IMR-90 (cell line): ENCODE results near the gene ALOX5AP. TPM values are rescaled to one million over a fixed set of nuclear protein-coding genes. Genes with fewer than 3 reads are reported as not detected.
A peak's percentile ranks its signal among the peaks of the same experiment; 100 is the strongest.

ENCODE experiments used
- ATAC-seq: fragments of 200-7000 bp; cut with Tn5 transposase; 2 replicates; pipeline ENCODE4 v1.9.1; 2020; ENCODE audit warnings: low read depth, mild to moderate bottlenecking, moderate library complexity
- BruUV-seq: library from RNA; stranded (reverse); fragments of 400-500 nt; replicated peaks from 2 replicates; lab custom pipeline; 2021; lab: Mats Ljungman, UMichigan
- CTCF ChIA-PET: fragments of 300-600 bp; formaldehyde crosslinking; extraction: SDS; loops from one replicate; lab custom pipeline; 2021; ENCODE audit warnings: antibody characterized with exemption; lab: Yijun Ruan, JAX
- POLR2A ChIA-PET: fragments of 300-600 bp; sonication (Branson Sonifier 250); formaldehyde crosslinking; loops from one replicate; lab custom pipeline; 2022; ENCODE audit warnings: antibody characterized with exemption; ENCODE audit not compliant: unreplicated experiment; lab: Charles Lee
- DNase-seq: peaks from one replicate; pipeline ENCODE4 v3.0.0; 2013
- H2AFZ ChIP-seq: replicated peaks from 2 replicates; pipeline ENCODE3; 2013; ENCODE audit warnings: low read length, mild to moderate bottlenecking; ENCODE audit not compliant: poor library complexity
- H2AK5ac ChIP-seq: 2 replicates; pipeline ENCODE4 v1.6.1; 2013; ENCODE audit warnings: low read depth, low read length, inconsistent platforms
- H2AK9ac ChIP-seq: replicated peaks from 2 replicates; pipeline ENCODE3; 2013; ENCODE audit warnings: mild to moderate bottlenecking, low read depth, low read length, moderate library complexity; ENCODE audit not compliant: poor library complexity
- H2BK120ac ChIP-seq: 2 replicates; pipeline ENCODE4 v1.6.1; 2013; ENCODE audit warnings: low read depth, low read length, inconsistent platforms
- H2BK15ac ChIP-seq: 3 replicates; pipeline ENCODE4 v1.6.1; 2013; ENCODE audit warnings: low read depth, low read length, inconsistent platforms
- H2BK20ac ChIP-seq: 2 replicates; pipeline ENCODE4 v1.6.1; 2013; ENCODE audit warnings: low read depth, mild to moderate bottlenecking, inconsistent platforms, low read length, moderate library complexity
- H2BK5ac ChIP-seq: 2 replicates; pipeline ENCODE4 v1.6.1; 2013; ENCODE audit warnings: mild to moderate bottlenecking, low read depth, low read length, inconsistent platforms; ENCODE audit not compliant: poor library complexity, severe bottlenecking
- H3K14ac ChIP-seq: replicated peaks from 2 replicates; pipeline ENCODE4 v1.6.1; 2013; ENCODE audit warnings: low read depth, low read length, inconsistent platforms
- H3K18ac ChIP-seq: 2 replicates; pipeline ENCODE4 v1.6.1; 2013; ENCODE audit warnings: low read depth, low read length, control low read depth
- H3K23ac ChIP-seq: 2 replicates; pipeline ENCODE4 v1.6.1; 2013; ENCODE audit warnings: low read depth, low read length, inconsistent platforms
- H3K27ac ChIP-seq: 2 replicates; pipeline ENCODE4 v1.5.1; 2013; ENCODE audit warnings: mild to moderate bottlenecking, control low read depth, low read length; ENCODE audit not compliant: insufficient read depth
- H3K27me3 ChIP-seq: 2 replicates; pipeline ENCODE4 v1.6.1; 2013; ENCODE audit warnings: low read length; ENCODE audit not compliant: control insufficient read depth, insufficient read depth
- H3K36me3 ChIP-seq: 2 replicates; pipeline ENCODE4 v1.6.1; 2013; ENCODE audit warnings: low read length, mixed read lengths; ENCODE audit not compliant: control insufficient read depth, insufficient read depth
- H3K4ac ChIP-seq: 2 replicates; pipeline ENCODE4 v1.6.1; 2013; ENCODE audit warnings: low read depth, low read length, inconsistent platforms
- H3K4me1 ChIP-seq: 2 replicates; pipeline ENCODE4 v1.6.1; 2013; ENCODE audit warnings: low read length, mixed read lengths; ENCODE audit not compliant: control insufficient read depth, insufficient read depth
- H3K4me2 ChIP-seq: 2 replicates; pipeline ENCODE4 v1.6.1; 2013; ENCODE audit warnings: low read depth, mild to moderate bottlenecking, control low read depth, low read length, moderate library complexity
- H3K4me3 ChIP-seq: 2 replicates; pipeline ENCODE4 v1.5.1; 2013; ENCODE audit warnings: low read depth, mild to moderate bottlenecking, control low read depth, low read length, moderate library complexity; ENCODE audit not compliant: insufficient read depth
- H3K56ac ChIP-seq: 2 replicates; pipeline ENCODE4 v1.6.1; 2013; ENCODE audit warnings: low read length, inconsistent platforms; ENCODE audit not compliant: insufficient read depth; ENCODE audit errors: extremely low read depth
- H3K79me1 ChIP-seq, 2 experiments: 2 replicates each; pipeline ENCODE4 v1.6.1; 2013; ENCODE audit warnings: low read length in 2 of 2, inconsistent platforms in 1 of 2, low read depth in 1 of 2
- H3K9ac ChIP-seq: 2 replicates; pipeline ENCODE4 v1.6.1; 2013; ENCODE audit warnings: low read depth, low read length, control low read depth
- H3K9me1 ChIP-seq: 2 replicates; pipeline ENCODE4 v1.6.1; 2013; ENCODE audit warnings: low read length, inconsistent platforms; ENCODE audit not compliant: insufficient read depth
- H3K9me3 ChIP-seq: 2 replicates; pipeline ENCODE4 v1.6.1; 2013; ENCODE audit warnings: low read length; ENCODE audit not compliant: control insufficient read depth, insufficient read depth
- H4K20me1 ChIP-seq: 2 replicates; pipeline ENCODE4 v1.6.1; 2013; ENCODE audit warnings: low read length, inconsistent platforms; ENCODE audit not compliant: insufficient read depth
- H4K5ac ChIP-seq: 2 replicates; pipeline ENCODE4 v1.6.1; 2013; ENCODE audit warnings: mild to moderate bottlenecking, low read depth, low read length, control low read depth
- H4K8ac ChIP-seq, 2 experiments: 2 replicates each; pipeline ENCODE4 v1.6.1; 2013; ENCODE audit warnings: low read depth in 2 of 2, low read length in 2 of 2, control low read depth in 1 of 2, inconsistent platforms in 1 of 2
- H4K91ac ChIP-seq: 2 replicates; pipeline ENCODE4 v1.6.1; 2013; ENCODE audit warnings: low read depth, low read length, inconsistent platforms; ENCODE audit not compliant: insufficient read depth
- BHLHE40 ChIP-seq: fragments of 150-350 bp; IDR thresholded peaks from 2 replicates; pipeline ENCODE4 v1.6.1; 2016; ENCODE audit warnings: mild to moderate bottlenecking, low read depth, low read length
- CEBPB ChIP-seq: IDR thresholded peaks from 2 replicates; pipeline ENCODE4 v1.6.1; 2012; ENCODE audit warnings: low read depth, low read length, improper control_type of control experiment
- CHD1 ChIP-seq: IDR thresholded peaks from 2 replicates; pipeline ENCODE4 v1.6.1; 2012; ENCODE audit warnings: low read depth, low read length, improper control_type of control experiment
- FOS ChIP-seq: fragments of 150-350 bp; IDR thresholded peaks from 2 replicates; pipeline ENCODE4 v1.6.1; 2016; ENCODE audit warnings: low read depth, low read length
- MAFK ChIP-seq: IDR thresholded peaks from 2 replicates; pipeline ENCODE4 v1.6.1; 2012; ENCODE audit warnings: low read depth, low read length, improper control_type of control experiment
- MAZ ChIP-seq: IDR thresholded peaks from 2 replicates; pipeline ENCODE4 v1.6.1; 2012; ENCODE audit warnings: low read depth, mild to moderate bottlenecking, low read length, improper control_type of control experiment, moderate library complexity, borderline replicate concordance
- MXI1 ChIP-seq: IDR thresholded peaks from 2 replicates; pipeline ENCODE4 v1.6.1; 2012; ENCODE audit warnings: low read depth, mild to moderate bottlenecking, low read length, moderate library complexity, borderline replicate concordance
- NFE2L2 ChIP-seq: fragments of 150-350 bp; IDR thresholded peaks from 2 replicates; pipeline ENCODE4 v1.6.1; 2016; ENCODE audit warnings: low read depth, mild to moderate bottlenecking, low read length
- POLR2A ChIP-seq: IDR thresholded peaks from 2 replicates; pipeline ENCODE4 v1.6.1; 2012; ENCODE audit warnings: mild to moderate bottlenecking, low read depth, low read length
- RAD21 ChIP-seq: IDR thresholded peaks from 2 replicates; pipeline ENCODE4 v1.6.1; 2012; ENCODE audit warnings: low read length, improper control_type of control experiment
- RCOR1 ChIP-seq: IDR thresholded peaks from 2 replicates; pipeline ENCODE4 v1.6.1; 2012; ENCODE audit warnings: mild to moderate bottlenecking, low read length, improper control_type of control experiment; ENCODE audit not compliant: insufficient replicate concordance
- RFX5 ChIP-seq: IDR thresholded peaks from 2 replicates; pipeline ENCODE4 v1.8.0; 2012; ENCODE audit warnings: low read depth, mild to moderate bottlenecking, low read length, moderate library complexity
- SMC3 ChIP-seq: fragments of 150-350 bp; IDR thresholded peaks from 2 replicates; pipeline ENCODE4 v1.6.1; 2016; ENCODE audit warnings: low read depth, mild to moderate bottlenecking, antibody characterized with exemption, low read length, moderate library complexity
- WGBS, 2 experiments: methylation state at CpG; one replicate each; pipeline versions ENCODE4 v1.1.5 to v1.1.7; 2013; ENCODE audit warnings: missing lambda C conversion rate in 2 of 2; ENCODE audit not compliant: insufficient read length in 1 of 2; ENCODE audit errors: extremely low coverage in 2 of 2; 5-methylcytosine and 5-hydroxymethylcytosine counted together
- dilution Hi-C: fragments of 300-500 bp; cut with HindIII; formaldehyde crosslinking; loops from one replicate; pipeline ENCODE4 v1.14.3; 2018; ENCODE audit warnings: low sequenced_read_pairs; ENCODE audit not compliant: unreplicated experiment
- in situ Hi-C: fragments of 300-500 bp; cut with MboI; formaldehyde crosslinking; loops from 3 replicates; pipeline ENCODE4 v1.14.3; 2019; ENCODE audit warnings: low sequenced_read_pairs, inconsistent platforms, mixed read lengths
- intact Hi-C: fragments of 100-400 bp; cut with micrococcal nuclease; formaldehyde crosslinking; loops from 2 replicates; pipeline ENCODE4 v1.10.0; 2022
- polyA plus RNA-seq, 3 experiments: library from polyadenylated mRNA; depleted of rRNA; stranded (reverse); fragments of >200 nt; gene quantifications; 2 replicates each; pipeline ENCODE4 v1.2.3, GENCODE V29; 2012; ENCODE audit warnings: low replicate concordance in 1 of 3
- total RNA-seq: library from RNA; depleted of rRNA; stranded (reverse); fragments of >200 nt; gene quantifications from 2 replicates; pipeline ENCODE4 v1.2.3, GENCODE V29; 2012
- TF ChIP-seq, protein P1 (sequence below): fragments of 150-350 bp; IDR thresholded peaks from 2 replicates; pipeline ENCODE4 v1.6.1; 2017; ENCODE audit warnings: mild to moderate bottlenecking, antibody characterized with exemption, low read length, low read depth
- TF ChIP-seq, protein P2 (sequence below): conservative IDR thresholded peaks from 2 replicates; pipeline ENCODE4 v1.5.1; 2012; ENCODE audit warnings: mild to moderate bottlenecking, low read depth, low read length, improper control_type of control experiment
- TF ChIP-seq, protein P3 (sequence below): fragments of 150-350 bp; IDR thresholded peaks from 2 replicates; pipeline ENCODE4 v1.6.1; 2016; ENCODE audit warnings: low read depth, mild to moderate bottlenecking, low read length, moderate library complexity, borderline replicate concordance

The ALOX5AP gene
- total and polyA plus RNA-seq, 2 of the 4 experiments (the other 2 are of a cell fraction), result 0.62 TPM; not detected in 1

DNA sequence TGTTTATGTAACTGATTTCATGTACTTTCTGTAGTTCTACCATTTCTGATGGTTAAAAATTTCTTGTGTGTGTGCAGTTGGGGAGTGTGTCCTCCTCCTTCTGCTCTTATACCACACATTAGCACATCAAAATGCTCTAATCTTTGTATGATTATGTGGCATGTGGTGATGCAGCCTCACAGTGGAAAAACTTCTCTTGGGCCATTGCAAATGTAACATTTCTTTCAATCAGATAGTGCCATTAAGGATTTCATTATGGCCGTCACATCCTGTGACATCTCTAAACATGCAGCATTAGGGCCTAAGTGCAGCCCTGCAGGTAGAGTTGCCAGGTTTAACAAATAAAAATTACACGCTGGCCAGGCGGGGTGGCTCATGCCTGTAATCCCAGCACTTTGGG is 24.9 kb upstream of the ALOX5AP start:
- H3K18ac ChIP-seq, result no peak overlapping the region
- no peak overlapping the region for H2BK120ac ChIP-seq
- no peak overlapping the region for H4K5ac ChIP-seq
- H4K91ac ChIP-seq, result no peak overlapping the region
- no peak overlapping the region for H3K9ac ChIP-seq
- H3K9me1 ChIP-seq, result peaks cover 9% of the 10 kb centered on the region
- no peak overlapping the region for H2BK15ac ChIP-seq
- no peak for ATAC-seq
- no peaks in the 10 kb centered on the region for H3K9me3 ChIP-seq
- no peaks in the 10 kb centered on the region for H4K20me1 ChIP-seq
- no peak overlapping the region for H3K23ac ChIP-seq
- intact Hi-C loops (no loop called here), in situ Hi-C loops (no loop called here), dilution Hi-C loops (no loop called here)
- no TSS peak for BruUV-seq
- no peak overlapping the region for H3K4ac ChIP-seq
- no peak overlapping the region for H3K56ac ChIP-seq
- TF ChIP-seq, protein P1, sequence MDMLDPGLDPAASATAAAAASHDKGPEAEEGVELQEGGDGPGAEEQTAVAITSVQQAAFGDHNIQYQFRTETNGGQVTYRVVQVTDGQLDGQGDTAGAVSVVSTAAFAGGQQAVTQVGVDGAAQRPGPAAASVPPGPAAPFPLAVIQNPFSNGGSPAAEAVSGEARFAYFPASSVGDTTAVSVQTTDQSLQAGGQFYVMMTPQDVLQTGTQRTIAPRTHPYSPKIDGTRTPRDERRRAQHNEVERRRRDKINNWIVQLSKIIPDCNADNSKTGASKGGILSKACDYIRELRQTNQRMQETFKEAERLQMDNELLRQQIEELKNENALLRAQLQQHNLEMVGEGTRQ, result no peak
- TF ChIP-seq FOS (no peak), NFE2L2 (no peak), POLR2A (no peak), RAD21 (no peak), CHD1 (no peak), SMC3 (no peak), MXI1 (no peak), RCOR1 (no peak), CEBPB (no peak), BHLHE40 (no peak), MAZ (no peak), RFX5 (no peak), MAFK (no peak)
- TF ChIP-seq, protein P2, sequence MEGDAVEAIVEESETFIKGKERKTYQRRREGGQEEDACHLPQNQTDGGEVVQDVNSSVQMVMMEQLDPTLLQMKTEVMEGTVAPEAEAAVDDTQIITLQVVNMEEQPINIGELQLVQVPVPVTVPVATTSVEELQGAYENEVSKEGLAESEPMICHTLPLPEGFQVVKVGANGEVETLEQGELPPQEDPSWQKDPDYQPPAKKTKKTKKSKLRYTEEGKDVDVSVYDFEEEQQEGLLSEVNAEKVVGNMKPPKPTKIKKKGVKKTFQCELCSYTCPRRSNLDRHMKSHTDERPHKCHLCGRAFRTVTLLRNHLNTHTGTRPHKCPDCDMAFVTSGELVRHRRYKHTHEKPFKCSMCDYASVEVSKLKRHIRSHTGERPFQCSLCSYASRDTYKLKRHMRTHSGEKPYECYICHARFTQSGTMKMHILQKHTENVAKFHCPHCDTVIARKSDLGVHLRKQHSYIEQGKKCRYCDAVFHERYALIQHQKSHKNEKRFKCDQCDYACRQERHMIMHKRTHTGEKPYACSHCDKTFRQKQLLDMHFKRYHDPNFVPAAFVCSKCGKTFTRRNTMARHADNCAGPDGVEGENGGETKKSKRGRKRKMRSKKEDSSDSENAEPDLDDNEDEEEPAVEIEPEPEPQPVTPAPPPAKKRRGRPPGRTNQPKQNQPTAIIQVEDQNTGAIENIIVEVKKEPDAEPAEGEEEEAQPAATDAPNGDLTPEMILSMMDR, result no peak
- TF ChIP-seq, protein P3, sequence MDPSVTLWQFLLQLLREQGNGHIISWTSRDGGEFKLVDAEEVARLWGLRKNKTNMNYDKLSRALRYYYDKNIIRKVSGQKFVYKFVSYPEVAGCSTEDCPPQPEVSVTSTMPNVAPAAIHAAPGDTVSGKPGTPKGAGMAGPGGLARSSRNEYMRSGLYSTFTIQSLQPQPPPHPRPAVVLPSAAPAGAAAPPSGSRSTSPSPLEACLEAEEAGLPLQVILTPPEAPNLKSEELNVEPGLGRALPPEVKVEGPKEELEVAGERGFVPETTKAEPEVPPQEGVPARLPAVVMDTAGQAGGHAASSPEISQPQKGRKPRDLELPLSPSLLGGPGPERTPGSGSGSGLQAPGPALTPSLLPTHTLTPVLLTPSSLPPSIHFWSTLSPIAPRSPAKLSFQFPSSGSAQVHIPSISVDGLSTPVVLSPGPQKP, result no peak
- H4K8ac ChIP-seq, result no peak overlapping the region
- no peak overlapping the region for H2BK20ac ChIP-seq
- ChIA-PET CTCF (no interaction called here), POLR2A (no interaction called here)
- peaks cover 15% of the 10 kb centered on the region for H3K4me1 ChIP-seq
- 0 out of 2 replicates have a peak overlapping the region, but pooled peaks have one; percentile 21 for H3K14ac ChIP-seq
- no peak overlapping the region for H2AFZ ChIP-seq
- no peak overlapping the region for H3K4me2 ChIP-seq
- H3K4me3 ChIP-seq, result no peak overlapping the region
- no peak overlapping the region for H2BK5ac ChIP-seq
- no peaks in the 10 kb centered on the region for H3K27me3 ChIP-seq
- DNase-seq, result no peak
- no peak overlapping the region for H3K27ac ChIP-seq
- H2AK5ac ChIP-seq, result no peak overlapping the region
- H3K36me3 ChIP-seq, result no peaks in the 10 kb centered on the region
- H3K79me1 ChIP-seq, result no peaks in the 10 kb centered on the region
- no CpG with 5 or more reads among the region's 3 CpGs for WGBS, 2 experiments
- H2AK9ac ChIP-seq, result no peak overlapping the region
